HG03378 (cell line): ENCODE measurements around the gene CYP2B6.
"Not testable (repeated sequence)": the region's sequence is repeated elsewhere in the genome, so short reads cannot be mapped to it uniquely, and the experiment has no call there.

Experiments used
- ATAC-seq: cut with Tn5 transposase; IDR thresholded peaks from one replicate; pipeline ENCODE4 v1.9.1; 2021; ENCODE audit warnings: mild to moderate bottlenecking, moderate library complexity; ENCODE audit not compliant: unreplicated experiment

CYP2B6 gene

DNA sequence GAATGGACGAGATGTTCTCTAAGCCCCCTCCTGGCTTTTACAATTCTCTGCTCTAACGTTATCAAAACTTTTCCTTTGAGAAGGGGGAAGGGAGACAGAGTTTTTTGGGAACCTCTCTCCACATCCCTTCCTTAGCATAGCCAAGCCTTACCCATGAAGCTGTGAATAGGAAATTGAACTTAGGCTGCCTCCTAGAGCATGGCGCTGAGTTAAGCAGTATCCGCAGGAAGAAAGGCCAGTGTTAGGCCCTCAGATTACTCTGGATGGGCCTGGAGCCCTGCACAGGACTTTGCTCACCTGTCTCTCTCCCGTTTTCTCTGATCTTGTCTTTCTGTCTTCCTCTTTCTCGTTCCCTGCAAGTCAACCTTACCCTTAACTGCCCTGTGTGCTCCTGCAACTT lies 39.6 kb downstream of the CYP2B6 start:
- ATAC-seq = no peak

DNA sequence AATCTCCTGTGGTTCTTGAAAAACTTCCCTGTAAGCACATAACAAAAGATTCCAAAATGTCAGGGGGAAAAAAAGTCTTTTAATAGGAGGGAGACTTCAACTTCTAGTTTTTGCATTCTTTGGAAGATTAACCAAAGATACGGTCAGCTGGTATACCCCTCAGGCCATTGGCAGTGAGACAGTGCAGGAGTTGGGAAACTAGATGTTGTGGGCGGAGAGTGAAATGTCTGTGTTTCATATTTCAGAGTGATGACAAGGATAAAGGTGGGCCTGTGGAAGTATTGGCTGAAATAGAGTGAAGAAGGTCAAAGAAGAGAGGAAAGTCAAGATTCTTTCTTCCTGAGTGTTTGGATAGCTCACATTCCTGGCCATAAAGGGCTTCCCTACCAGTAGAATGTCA lies 40.8 kb downstream of the CYP2B6 start:
- ATAC-seq = no peak

DNA sequence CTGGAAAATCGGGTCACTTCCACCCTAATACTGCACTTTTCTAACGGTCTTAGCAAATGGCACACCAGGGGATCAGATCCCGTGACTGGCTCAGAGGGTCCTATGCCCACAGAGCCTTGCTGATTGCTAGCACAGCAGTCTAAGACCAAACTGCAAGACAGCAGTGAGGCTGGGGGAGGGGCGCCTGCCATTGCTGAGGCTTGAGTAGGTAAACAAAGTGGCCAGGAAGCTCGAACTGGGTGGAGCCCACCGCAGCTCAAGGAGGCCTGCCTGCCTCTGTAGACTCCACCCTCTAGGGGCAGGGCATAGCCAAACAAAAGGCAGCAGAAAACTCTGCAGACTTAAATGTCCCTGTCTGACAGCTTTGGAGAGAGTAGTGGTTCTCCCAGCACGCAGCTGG lies 42.2 kb downstream of the CYP2B6 start:
- ATAC-seq = not testable (repeated sequence)

DNA sequence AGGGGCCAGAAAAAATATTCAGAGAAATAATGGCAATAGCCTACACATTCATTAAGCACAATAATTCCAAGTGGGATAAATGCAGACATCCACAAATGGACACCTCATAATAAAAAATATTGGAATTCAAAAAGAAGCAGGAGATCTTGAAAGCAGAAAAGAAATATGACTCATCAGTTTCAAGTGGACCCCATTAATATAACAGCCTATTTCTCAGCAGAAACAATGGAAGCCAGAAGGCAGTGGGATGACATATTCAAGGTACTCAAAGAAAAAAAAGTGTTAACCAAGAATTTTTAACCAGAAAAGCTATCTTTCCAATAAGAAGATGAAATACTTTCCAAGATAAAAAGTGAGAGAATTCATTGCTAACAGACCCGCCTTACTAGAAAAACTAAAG lies 48.7 kb downstream of the CYP2B6 start:
- ATAC-seq = no peak

DNA sequence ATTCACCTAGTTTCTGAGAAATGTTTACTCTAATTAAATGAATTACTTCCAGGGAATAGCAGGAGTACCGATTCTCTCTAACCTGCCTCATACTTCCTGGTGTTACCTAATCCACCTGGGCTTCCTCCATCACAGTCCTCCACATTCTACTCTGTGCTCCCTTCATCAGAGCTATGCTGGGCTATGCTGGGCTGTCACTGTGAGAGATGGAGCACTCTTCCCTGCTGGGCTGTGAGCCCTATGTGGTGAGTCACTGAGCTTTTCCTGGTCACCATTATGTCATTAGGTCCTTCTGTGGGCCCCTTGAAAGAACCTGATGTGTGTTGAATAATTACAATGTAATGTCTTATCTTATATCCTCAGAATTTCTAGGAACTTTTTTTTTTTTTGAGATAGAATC lies 54.0 kb downstream of the CYP2B6 start:
- not testable (repeated sequence) for ATAC-seq

DNA sequence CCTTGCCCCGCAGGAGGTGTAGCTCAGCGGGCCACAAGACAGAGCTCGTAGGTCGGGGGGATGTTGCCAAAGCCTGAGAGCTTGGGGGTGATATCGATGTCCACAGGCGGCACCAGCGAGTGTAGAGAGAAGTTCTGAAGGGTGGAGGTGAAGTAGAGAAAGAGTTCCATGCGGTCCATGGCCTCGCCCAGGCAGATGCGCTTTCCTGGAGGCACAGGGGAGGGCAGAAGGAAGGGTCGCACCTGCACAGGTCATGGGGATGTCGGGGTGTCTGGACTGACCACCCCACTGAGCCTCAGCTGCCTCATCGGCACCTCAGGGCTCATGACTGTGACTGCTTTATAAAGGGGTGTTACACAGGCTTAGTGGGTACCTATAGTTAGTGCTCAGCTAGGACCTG lies 59.3 kb downstream of the CYP2B6 start:
- no peak for ATAC-seq

DNA sequence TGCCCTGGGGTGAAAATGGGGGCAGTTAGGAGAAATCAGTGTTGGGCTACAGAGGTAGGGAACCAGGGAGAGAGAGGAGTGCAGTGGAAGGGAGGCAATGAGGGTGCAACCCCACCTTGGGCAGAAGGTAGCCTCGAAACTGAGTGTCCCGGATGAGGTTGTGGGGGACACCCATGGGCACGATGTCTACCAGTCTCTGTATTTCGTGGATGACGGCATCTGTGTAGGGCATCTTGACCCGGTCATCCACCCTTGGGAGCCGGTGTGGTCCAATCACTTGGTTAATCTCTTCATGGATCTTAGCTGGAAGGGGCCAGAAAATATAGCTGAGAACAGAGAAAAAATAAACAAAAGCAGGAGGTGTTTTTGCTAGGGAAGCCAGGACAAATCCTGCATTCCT lies 61.1 kb downstream of the CYP2B6 start:
- not testable (repeated sequence) for ATAC-seq

DNA sequence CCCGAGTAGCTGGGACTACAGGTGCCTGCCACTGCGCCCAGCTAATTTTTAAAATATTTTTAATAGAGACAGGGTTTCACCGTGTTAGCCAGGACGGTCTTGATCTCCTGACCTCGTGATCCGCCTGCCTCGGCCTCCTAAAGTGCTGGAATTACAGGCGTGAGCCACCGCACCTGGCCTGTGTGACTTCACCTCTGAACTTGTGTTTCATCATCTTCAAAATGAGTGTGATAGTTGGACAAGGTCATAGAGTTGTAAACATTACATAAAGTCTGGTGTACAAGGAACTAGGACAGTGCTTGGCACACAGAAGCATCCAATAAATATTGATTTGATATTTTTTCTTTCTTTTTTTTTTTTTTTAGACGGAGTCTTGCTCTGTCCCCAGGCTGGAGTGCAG lies 62.2 kb downstream of the CYP2B6 start:
- ATAC-seq = not testable (repeated sequence)

DNA sequence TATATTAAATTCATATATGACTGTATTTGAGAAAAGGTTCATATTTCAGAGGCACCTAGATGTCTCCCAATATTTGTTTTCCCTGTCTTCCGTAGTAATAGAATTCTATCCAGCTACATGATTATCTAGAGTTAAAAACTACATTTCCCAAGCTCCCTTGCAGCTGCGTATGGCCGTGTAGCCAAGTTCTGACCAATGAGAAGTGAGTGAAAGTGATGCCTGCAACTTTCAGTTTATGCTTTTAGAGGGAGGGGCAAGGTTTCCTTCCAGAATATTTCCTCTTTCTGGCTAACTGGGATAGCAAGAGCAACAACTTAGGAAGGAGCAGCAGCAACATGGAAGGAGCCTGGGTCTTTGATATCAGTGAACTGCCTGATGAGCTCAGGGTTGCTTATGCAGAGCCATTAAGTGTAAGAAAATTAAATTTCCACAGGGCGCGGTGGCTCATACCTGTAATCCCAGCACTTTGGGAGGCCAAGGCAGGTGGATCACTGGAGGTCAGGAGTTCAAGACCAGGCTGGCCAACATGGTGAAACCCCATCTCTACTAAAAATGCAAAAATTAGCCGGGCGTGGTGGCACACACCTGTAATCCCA lies 74.0 kb downstream of the CYP2B6 start:
- no peak for ATAC-seq
